HL-60 (cell line): Measurements from ENCODE around the gene ABO.

Experiments used
- GABPA ChIP-seq: IDR thresholded peaks from 2 replicates; pipeline ENCODE4 v1.6.1; 2012; ENCODE audit warnings: low read depth
- POLR2AphosphoS5 ChIP-seq: IDR thresholded peaks from 2 replicates; pipeline ENCODE4 v1.6.1; 2012; ENCODE audit warnings: low read depth
- SPI1 ChIP-seq: IDR thresholded peaks from 2 replicates; pipeline ENCODE4 v1.6.1; 2012; ENCODE audit warnings: low read depth, mild to moderate bottlenecking, borderline replicate concordance
- TF ChIP-seq, protein P1 (sequence below): IDR thresholded peaks from one replicate; pipeline ENCODE4 v1.5.1; 2011; ENCODE audit warnings: low read length, control low read depth, inconsistent platforms; ENCODE audit not compliant: insufficient read depth

DNA sequence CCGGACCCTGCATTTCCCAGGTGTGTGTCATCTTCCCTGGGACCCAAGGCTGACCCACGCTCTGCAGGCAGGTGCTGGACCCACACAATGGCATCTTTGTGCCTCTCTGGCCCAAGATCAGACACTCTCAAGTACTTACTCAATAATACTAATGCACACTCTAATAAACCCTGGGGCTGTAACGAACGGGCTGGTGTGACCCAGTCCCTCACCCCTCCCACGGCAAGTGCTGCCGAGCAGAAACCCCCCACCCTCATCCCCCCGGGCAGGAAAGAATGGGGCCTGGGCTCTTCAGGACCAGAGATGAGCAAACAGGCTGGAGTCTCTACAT, 64.8 kb downstream of the ABO start:
- TF ChIP-seq, protein P1, sequence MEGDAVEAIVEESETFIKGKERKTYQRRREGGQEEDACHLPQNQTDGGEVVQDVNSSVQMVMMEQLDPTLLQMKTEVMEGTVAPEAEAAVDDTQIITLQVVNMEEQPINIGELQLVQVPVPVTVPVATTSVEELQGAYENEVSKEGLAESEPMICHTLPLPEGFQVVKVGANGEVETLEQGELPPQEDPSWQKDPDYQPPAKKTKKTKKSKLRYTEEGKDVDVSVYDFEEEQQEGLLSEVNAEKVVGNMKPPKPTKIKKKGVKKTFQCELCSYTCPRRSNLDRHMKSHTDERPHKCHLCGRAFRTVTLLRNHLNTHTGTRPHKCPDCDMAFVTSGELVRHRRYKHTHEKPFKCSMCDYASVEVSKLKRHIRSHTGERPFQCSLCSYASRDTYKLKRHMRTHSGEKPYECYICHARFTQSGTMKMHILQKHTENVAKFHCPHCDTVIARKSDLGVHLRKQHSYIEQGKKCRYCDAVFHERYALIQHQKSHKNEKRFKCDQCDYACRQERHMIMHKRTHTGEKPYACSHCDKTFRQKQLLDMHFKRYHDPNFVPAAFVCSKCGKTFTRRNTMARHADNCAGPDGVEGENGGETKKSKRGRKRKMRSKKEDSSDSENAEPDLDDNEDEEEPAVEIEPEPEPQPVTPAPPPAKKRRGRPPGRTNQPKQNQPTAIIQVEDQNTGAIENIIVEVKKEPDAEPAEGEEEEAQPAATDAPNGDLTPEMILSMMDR: no peak
- TF ChIP-seq POLR2AphosphoS5 (no peak), GABPA (no peak), SPI1 (no peak)
